ENCODE measurements around the gene COX7C. TPM values are rescaled to one million over a fixed set of nuclear protein-coding genes. Genes with fewer than 3 reads are reported as not detected.
A peak's percentile ranks its signal among the peaks of the same experiment; 100 is the strongest.

COX7C gene
- total RNA-seq, 1 donor from 2014 or later: 489 TPM

DNA sequence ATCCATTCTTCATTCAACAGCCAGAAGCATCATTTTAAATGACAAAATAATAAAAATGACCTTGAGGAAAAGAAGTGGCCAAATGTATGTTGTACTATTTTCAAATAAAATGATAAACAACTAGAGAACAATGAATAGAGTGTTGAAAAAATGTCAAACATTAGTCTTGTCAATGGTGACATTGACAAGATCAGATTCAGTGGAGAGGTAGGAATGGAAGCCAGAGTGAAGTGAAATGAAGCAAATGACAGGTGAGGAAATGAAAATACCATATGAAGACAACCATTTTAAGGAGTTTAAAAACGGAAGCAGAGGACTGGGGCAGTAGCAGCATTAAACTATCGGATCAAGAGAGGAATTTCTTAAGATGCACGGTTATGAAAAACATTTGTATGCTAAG is 38.2 kb upstream of the COX7C start:
- H3K36me3 Mint-ChIP-seq (ENCODE audit: unreplicated experiment): no peaks in the 10 kb centered on the region
- H3K4me3 Mint-ChIP-seq (ENCODE audit: unreplicated experiment): no peak overlapping the region
- H3K27ac Mint-ChIP-seq (ENCODE audit: unreplicated experiment): no peak overlapping the region
- TF ChIP-seq, protein P1, sequence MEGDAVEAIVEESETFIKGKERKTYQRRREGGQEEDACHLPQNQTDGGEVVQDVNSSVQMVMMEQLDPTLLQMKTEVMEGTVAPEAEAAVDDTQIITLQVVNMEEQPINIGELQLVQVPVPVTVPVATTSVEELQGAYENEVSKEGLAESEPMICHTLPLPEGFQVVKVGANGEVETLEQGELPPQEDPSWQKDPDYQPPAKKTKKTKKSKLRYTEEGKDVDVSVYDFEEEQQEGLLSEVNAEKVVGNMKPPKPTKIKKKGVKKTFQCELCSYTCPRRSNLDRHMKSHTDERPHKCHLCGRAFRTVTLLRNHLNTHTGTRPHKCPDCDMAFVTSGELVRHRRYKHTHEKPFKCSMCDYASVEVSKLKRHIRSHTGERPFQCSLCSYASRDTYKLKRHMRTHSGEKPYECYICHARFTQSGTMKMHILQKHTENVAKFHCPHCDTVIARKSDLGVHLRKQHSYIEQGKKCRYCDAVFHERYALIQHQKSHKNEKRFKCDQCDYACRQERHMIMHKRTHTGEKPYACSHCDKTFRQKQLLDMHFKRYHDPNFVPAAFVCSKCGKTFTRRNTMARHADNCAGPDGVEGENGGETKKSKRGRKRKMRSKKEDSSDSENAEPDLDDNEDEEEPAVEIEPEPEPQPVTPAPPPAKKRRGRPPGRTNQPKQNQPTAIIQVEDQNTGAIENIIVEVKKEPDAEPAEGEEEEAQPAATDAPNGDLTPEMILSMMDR (IDR thresholded peaks at IDR 0.05; ENCODE audit: partially characterized antibody, unreplicated experiment): no peak
- H3K27me3 Mint-ChIP-seq (ENCODE audit: unreplicated experiment): no peaks in the 10 kb centered on the region
- no peak for DNase-seq
- no peaks in the 10 kb centered on the region for H3K9me3 Mint-ChIP-seq (ENCODE audit: unreplicated experiment)
- no peaks in the 10 kb centered on the region for H3K4me1 Mint-ChIP-seq (ENCODE audit: low read depth, unreplicated experiment)

DNA sequence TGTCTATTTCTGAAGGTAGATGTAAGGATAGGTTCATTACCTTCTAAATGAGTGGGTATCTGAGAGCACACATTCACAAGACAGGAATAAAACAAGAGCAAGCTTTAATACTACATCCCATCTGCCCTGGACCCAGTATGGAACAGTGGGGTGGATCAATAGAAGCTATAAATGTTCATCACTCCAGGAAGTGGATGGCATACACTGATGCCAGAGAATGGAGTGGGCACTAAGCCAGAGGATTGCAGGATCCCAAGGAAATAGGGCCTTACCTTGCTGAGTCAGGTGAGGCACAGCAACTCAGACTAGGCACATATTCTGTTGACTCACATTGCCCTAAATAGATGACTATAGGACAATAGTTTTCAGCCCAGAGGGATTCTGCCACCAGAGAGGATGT is 21.3 kb upstream of the COX7C start:
- Mint-ChIP-seq H3K27me3 (ENCODE audit: unreplicated experiment) (no peaks in the 10 kb centered on the region), H3K9me3 (ENCODE audit: unreplicated experiment) (no peaks in the 10 kb centered on the region)
- DNase-seq: no peak

DNA sequence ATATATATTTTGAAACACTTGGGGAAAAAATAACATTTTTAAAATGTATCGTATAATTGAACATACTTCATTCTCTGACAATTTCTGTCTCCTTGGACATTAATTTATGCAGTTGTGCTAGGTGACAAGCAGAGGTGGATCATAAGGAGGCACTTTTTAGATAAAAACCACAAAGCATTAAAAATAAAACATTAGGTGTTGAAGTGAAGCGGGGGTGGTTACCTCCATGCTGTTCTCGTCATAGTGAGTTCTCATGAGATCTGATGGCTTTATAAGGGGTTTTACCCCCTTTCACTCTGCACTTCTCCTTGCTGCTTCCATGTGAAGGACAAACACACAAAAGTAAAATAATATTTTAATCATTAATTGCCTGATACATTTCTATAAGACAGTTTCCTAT is 11.9 kb upstream of the COX7C start:
- Mint-ChIP-seq H3K27me3 (ENCODE audit: unreplicated experiment) (no peaks in the 10 kb centered on the region), H3K9me3 (ENCODE audit: unreplicated experiment) (no peaks in the 10 kb centered on the region), H3K4me1 (ENCODE audit: low read depth, unreplicated experiment) (no peaks in the 10 kb centered on the region), H3K27ac (ENCODE audit: unreplicated experiment) (no peak overlapping the region), H3K4me3 (ENCODE audit: unreplicated experiment) (no peak overlapping the region), H3K36me3 (ENCODE audit: unreplicated experiment) (no peaks in the 10 kb centered on the region)
- TF ChIP-seq, protein P1 (IDR thresholded peaks at IDR 0.05; ENCODE audit: partially characterized antibody, unreplicated experiment): no peak
- DNase-seq: no peak

More for the DNA sequence above, 21.3 kb upstream of the COX7C start:
- TF ChIP-seq, protein P1 (IDR thresholded peaks at IDR 0.05; ENCODE audit: partially characterized antibody, unreplicated experiment): no peak
- no peaks in the 10 kb centered on the region for H3K4me1 Mint-ChIP-seq (ENCODE audit: low read depth, unreplicated experiment)
- no peak overlapping the region for H3K4me3 Mint-ChIP-seq (ENCODE audit: unreplicated experiment)
- no peaks in the 10 kb centered on the region for H3K36me3 Mint-ChIP-seq (ENCODE audit: unreplicated experiment)
- no peak overlapping the region for H3K27ac Mint-ChIP-seq (ENCODE audit: unreplicated experiment)

DNA sequence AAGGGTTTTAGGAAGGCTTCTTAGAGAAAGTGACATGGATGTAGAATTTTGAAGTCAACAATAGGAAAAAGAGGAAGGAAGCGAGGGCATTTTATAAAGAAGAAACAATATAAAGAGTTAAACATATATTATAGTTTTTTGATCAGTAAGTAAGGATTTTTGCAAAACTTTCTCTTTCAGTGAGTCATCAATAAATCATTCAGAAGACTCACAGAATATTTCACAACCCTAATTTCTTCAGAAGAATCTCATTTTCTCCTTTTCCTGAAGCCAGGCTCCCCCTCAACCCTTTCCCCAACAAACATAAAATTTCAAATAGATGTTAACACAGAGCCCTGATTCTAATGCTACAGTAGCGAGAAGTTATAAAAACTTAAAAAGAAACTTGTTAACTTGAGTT is 4.3 kb upstream of the COX7C start:
- Mint-ChIP-seq H3K27ac (ENCODE audit: unreplicated experiment) (no peak overlapping the region), H3K36me3 (ENCODE audit: unreplicated experiment) (no peaks in the 10 kb centered on the region), H3K9me3 (ENCODE audit: unreplicated experiment) (peaks cover 3% of the 10 kb centered on the region), H3K4me3 (ENCODE audit: unreplicated experiment) (no peak overlapping the region), H3K27me3 (ENCODE audit: unreplicated experiment) (no peaks in the 10 kb centered on the region), H3K4me1 (ENCODE audit: low read depth, unreplicated experiment) (no peaks in the 10 kb centered on the region)
- TF ChIP-seq, protein P1 (IDR thresholded peaks at IDR 0.05; ENCODE audit: partially characterized antibody, unreplicated experiment): no peak
- DNase-seq: no peak

DNA sequence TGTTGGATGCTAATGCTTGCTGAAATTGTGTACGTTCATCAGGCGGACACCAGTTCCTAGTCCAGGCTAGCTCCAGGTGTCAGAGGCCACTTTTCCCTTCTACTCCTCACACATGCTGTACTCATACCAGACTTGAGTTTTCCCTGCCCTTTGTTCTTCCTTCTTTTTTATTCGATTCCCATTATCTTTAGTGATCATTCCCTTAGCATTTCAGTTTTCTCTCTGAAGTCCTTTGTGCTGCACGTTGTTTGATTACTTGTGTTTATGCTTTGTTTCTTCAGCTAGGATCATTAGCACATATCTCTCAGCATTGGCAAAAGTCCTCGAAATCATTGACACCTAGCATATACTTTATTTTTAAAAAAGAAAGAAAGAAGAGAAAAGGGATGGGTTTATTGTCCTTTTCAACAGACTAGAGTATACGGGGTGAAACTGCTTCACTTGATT is 409 bp upstream of the COX7C start:
- H3K36me3 Mint-ChIP-seq (ENCODE audit: unreplicated experiment): no peaks in the 10 kb centered on the region
- DNase-seq: no peak
- TF ChIP-seq, protein P1 (IDR thresholded peaks at IDR 0.05; ENCODE audit: partially characterized antibody, unreplicated experiment): no peak
- peaks cover 5% of the 10 kb centered on the region for H3K9me3 Mint-ChIP-seq (ENCODE audit: unreplicated experiment)
- peak overlapping the region; percentile 98 for H3K4me3 Mint-ChIP-seq (ENCODE audit: unreplicated experiment)
- peak overlapping the region; percentile 99 for H3K27ac Mint-ChIP-seq (ENCODE audit: unreplicated experiment)
- H3K4me1 Mint-ChIP-seq (ENCODE audit: low read depth, unreplicated experiment): no peaks in the 10 kb centered on the region
- peaks cover 2% of the 10 kb centered on the region for H3K27me3 Mint-ChIP-seq (ENCODE audit: unreplicated experiment)
